Stomach (tissue), 4 donors: Measurements from ENCODE around the gene GNLY.

Experiments
- CTCF ChIP-seq, 7 experiments: fragments of 450-650 bp in 4 of 7; fragments of 200-600 bp in 3 of 7; sonication (generic) in 3 of 7; IDR thresholded peaks; one replicate each; pipeline ENCODE4 v1.5.1; 2016 to 2019; ENCODE audit warnings: antibody characterized with exemption in 7 of 7, control low read depth in 2 of 7, mild to moderate bottlenecking in 1 of 7
- EP300 ChIP-seq: sonication (generic); formaldehyde crosslinking; IDR thresholded peaks from one replicate; pipeline ENCODE4 v1.6.1; 2017; ENCODE audit warnings: antibody characterized with exemption
- POLR2A ChIP-seq, 4 donors: fragments of 450-650 bp; IDR thresholded peaks; one replicate each; pipeline ENCODE4 v1.6.1; 2016; ENCODE audit warnings: antibody characterized with exemption in 4 of 4, control low read depth in 2 of 4, mild to moderate bottlenecking in 1 of 4, moderate library complexity in 1 of 4

GRCh38 chr2:85655961-85656417 lies 38.2 kb upstream of the GNLY start:
- TF ChIP-seq CTCF (IDR thresholded peaks at IDR 0.05): no peak
- TF ChIP-seq POLR2A (IDR thresholded peaks at IDR 0.05): no peak
- TF ChIP-seq EP300: no peak
